Breast epithelium (tissue), 3 donors: ENCODE data around the gene LCN6.

Source experiments
- POLR2A ChIP-seq: fragments of 450-650 bp; IDR thresholded peaks from one replicate; pipeline ENCODE4 v1.6.1; 2016; ENCODE audit warnings: antibody characterized with exemption, mild to moderate bottlenecking, moderate library complexity
- POLR2AphosphoS5 ChIP-seq, 3 donors: sonication (generic); formaldehyde crosslinking; IDR thresholded peaks; one replicate each; pipeline ENCODE4 v1.6.1; 2017; ENCODE audit warnings: antibody characterized with exemption in 3 of 3
- TF ChIP-seq, protein P1 (sequence below), 3 donors: fragments of 450-650 bp; IDR thresholded peaks; one replicate each; pipeline ENCODE4 v1.5.1; 2016 to 2017; ENCODE audit warnings: antibody characterized with exemption in 3 of 3, mild to moderate bottlenecking in 3 of 3, moderate library complexity in 3 of 3

DNA sequence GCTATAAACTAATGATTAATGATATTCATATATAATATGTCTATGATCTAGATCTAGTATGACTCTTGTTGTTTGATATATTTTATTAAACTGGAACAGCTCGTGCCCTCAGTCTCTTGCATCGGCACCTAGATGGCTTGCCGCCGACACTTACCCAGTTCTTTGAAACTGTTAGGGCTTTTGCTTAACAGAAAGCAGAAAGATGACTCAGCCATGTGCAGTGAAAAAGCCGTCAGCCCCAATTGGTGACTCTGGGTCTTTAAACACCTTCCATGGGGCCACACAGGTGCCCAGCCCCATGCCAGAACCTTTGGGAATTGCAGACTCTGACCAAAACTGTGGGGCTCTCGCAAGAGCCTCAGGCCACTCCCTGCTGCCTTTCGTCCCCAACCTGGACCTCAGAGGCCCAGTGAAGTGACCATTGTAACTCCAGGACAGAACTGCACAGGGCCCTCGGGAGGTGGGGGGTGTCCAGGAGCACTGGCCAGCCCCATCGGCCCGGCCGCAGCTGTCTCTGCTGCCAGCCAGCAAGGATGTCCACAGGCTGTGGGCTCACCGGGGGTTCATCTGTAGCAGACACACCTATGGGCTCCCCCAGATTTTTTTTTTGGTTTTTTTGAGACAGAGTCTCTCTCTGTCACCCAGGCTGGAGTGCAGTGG is 13.4 kb downstream of the LCN6 start:
- TF ChIP-seq, protein P1, sequence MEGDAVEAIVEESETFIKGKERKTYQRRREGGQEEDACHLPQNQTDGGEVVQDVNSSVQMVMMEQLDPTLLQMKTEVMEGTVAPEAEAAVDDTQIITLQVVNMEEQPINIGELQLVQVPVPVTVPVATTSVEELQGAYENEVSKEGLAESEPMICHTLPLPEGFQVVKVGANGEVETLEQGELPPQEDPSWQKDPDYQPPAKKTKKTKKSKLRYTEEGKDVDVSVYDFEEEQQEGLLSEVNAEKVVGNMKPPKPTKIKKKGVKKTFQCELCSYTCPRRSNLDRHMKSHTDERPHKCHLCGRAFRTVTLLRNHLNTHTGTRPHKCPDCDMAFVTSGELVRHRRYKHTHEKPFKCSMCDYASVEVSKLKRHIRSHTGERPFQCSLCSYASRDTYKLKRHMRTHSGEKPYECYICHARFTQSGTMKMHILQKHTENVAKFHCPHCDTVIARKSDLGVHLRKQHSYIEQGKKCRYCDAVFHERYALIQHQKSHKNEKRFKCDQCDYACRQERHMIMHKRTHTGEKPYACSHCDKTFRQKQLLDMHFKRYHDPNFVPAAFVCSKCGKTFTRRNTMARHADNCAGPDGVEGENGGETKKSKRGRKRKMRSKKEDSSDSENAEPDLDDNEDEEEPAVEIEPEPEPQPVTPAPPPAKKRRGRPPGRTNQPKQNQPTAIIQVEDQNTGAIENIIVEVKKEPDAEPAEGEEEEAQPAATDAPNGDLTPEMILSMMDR (IDR thresholded peaks at IDR 0.05) = no peak
- TF ChIP-seq POLR2AphosphoS5 (IDR thresholded peaks at IDR 0.05) (no peak), POLR2A (no peak)
